SK-N-SH (cell line): ENCODE data around the gene ADD3. TPM values are rescaled to one million over a fixed set of nuclear protein-coding genes. Genes with fewer than 3 reads are reported as not detected.

Experiments used
- CTCF ChIA-PET: fragments of 300-600, 350-600 bp; formaldehyde crosslinking; extraction: SDS; loops from one replicate; lab custom pipeline; 2021; lab: Yijun Ruan, JAX
- POLR2A ChIA-PET: fragments of 350-600 bp; sonication (Branson Sonifier 250); formaldehyde crosslinking; extraction: SDS; loops from one replicate; lab custom pipeline; 2020; ENCODE audit warnings: antibody characterized with exemption, inconsistent platforms; lab: Yijun Ruan, JAX
- DNase-seq: peaks from one replicate; pipeline ENCODE4 v3.0.0; 2012
- H2AFZ ChIP-seq: fragments of 200-600 bp; sonication (generic); 2 replicates; pipeline ENCODE4 v1.8.1; 2016; ENCODE audit warnings: antibody characterized with exemption, mild to moderate bottlenecking, low read depth
- H3F3A ChIP-seq: fragments of 200-600 bp; sonication (generic); replicated peaks from 2 replicates; pipeline ENCODE3; 2016; ENCODE audit warnings: antibody characterized with exemption, mild to moderate bottlenecking; ENCODE audit not compliant: insufficient read depth
- H3K27ac ChIP-seq, 2 experiments: fragments of 200-500 bp in 1 of 2; fragments of 200-600 bp in 1 of 2; sonication (Bioruptor generic) in 1 of 2; sonication (generic), shearing (Covaris generic) in 1 of 2; 2 replicates each; pipeline versions ENCODE4 v1.5.1 to v1.6.1; 2014 to 2016; ENCODE audit warnings: low read depth in 2 of 2, inconsistent platforms in 1 of 2, low read length in 1 of 2, mild to moderate bottlenecking in 1 of 2, mixed read lengths in 1 of 2
- H3K27me3 ChIP-seq: fragments of 200-600 bp; sonication (generic), shearing (Covaris generic); 2 replicates; pipeline ENCODE4 v1.6.1; 2016; ENCODE audit warnings: mixed run types; ENCODE audit not compliant: insufficient read depth
- H3K36me3 ChIP-seq, 2 experiments: fragments of 200-500 bp in 1 of 2; fragments of 200-600 bp in 1 of 2; sonication (Bioruptor generic) in 1 of 2; sonication (generic) in 1 of 2; replicated peaks in 1 of 2; 2 replicates each; pipeline versions ENCODE3 to v1.5.1; 2014 to 2016; ENCODE audit warnings: low read length in 1 of 2, mild to moderate bottlenecking in 1 of 2; ENCODE audit not compliant: insufficient read depth in 2 of 2, control insufficient read depth in 1 of 2
- H3K4me1 ChIP-seq, 2 experiments: fragments of 200-500 bp in 1 of 2; fragments of 200-600 bp in 1 of 2; sonication (Bioruptor generic) in 1 of 2; sonication (generic), shearing (Covaris generic) in 1 of 2; 2 replicates each; pipeline versions ENCODE4 v1.5.1 to v1.6.1; 2014 to 2016; ENCODE audit warnings: low read depth in 1 of 2, low read length in 1 of 2, mixed run types in 1 of 2; ENCODE audit not compliant: insufficient read depth in 2 of 2, control insufficient read depth in 1 of 2
- H3K4me2 ChIP-seq: fragments of 200-600 bp; sonication (generic), shearing (Covaris generic); 2 replicates; pipeline ENCODE4 v1.6.1; 2017; ENCODE audit warnings: mixed run types
- H3K4me3 ChIP-seq, 2 experiments: fragments of 200-500 bp in 1 of 2; fragments of 200-600 bp in 1 of 2; sonication (Bioruptor generic) in 1 of 2; sonication (generic), shearing (Covaris generic) in 1 of 2; 2 replicates each; pipeline versions ENCODE4 v1.5.1 to v1.8.1; 2014 to 2016; ENCODE audit warnings: low read depth in 2 of 2, inconsistent platforms in 1 of 2, low read length in 1 of 2, mild to moderate bottlenecking in 1 of 2, mixed read lengths in 1 of 2, moderate library complexity in 1 of 2
- H3K79me2 ChIP-seq: fragments of 200-600 bp; sonication (generic); 2 replicates; pipeline ENCODE4 v1.8.1; 2017; ENCODE audit warnings: mild to moderate bottlenecking; ENCODE audit not compliant: insufficient read depth
- H3K9ac ChIP-seq: fragments of 200-600 bp; sonication (generic); 2 replicates; pipeline ENCODE4 v1.6.1; 2017; ENCODE audit warnings: mixed run types
- H3K9me2 ChIP-seq: fragments of 200-600 bp; sonication (generic); 2 replicates; pipeline ENCODE4 v1.6.1; 2017; ENCODE audit warnings: mixed run types
- H3K9me3 ChIP-seq: fragments of 200-600 bp; sonication (generic); 2 replicates; pipeline ENCODE4 v1.6.1; 2017; ENCODE audit warnings: mixed run types, mild to moderate bottlenecking, moderate library complexity
- H4K20me1 ChIP-seq: fragments of 200-600 bp; sonication (generic); 2 replicates; pipeline ENCODE4 v1.6.1; 2017; ENCODE audit warnings: mild to moderate bottlenecking, mixed run types; ENCODE audit not compliant: insufficient read depth
- CHD2 ChIP-seq: fragments of 150-350 bp; IDR thresholded peaks from 2 replicates; pipeline ENCODE4 v1.6.1; 2018; ENCODE audit warnings: low read length; ENCODE audit not compliant: partially characterized antibody
- EZH2phosphoT487 ChIP-seq: fragments of 200-600 bp; sonication (generic); IDR thresholded peaks from 2 replicates; pipeline ENCODE4 v1.6.1; 2017; ENCODE audit warnings: low read depth, mixed run types, mild to moderate bottlenecking, antibody characterized with exemption, moderate library complexity, borderline replicate concordance
- FOSL2 ChIP-seq: IDR thresholded peaks from 2 replicates; pipeline ENCODE4 v1.4.0; 2012; ENCODE audit warnings: low read depth, mild to moderate bottlenecking, moderate library complexity, borderline replicate concordance
- GATA2 ChIP-seq: sonication (generic); formaldehyde crosslinking; IDR thresholded peaks from 2 replicates; pipeline ENCODE4 v1.5.0; 2020; ENCODE audit warnings: mild to moderate bottlenecking, missing genetic modification reagents
- MAX ChIP-seq: IDR thresholded peaks from 2 replicates; pipeline ENCODE4 v1.4.0; 2012; ENCODE audit warnings: low read depth
- REST ChIP-seq: IDR thresholded peaks from 2 replicates; pipeline ENCODE4 v1.6.1; 2012; ENCODE audit warnings: mild to moderate bottlenecking, low read depth, low read length, moderate library complexity
- SIN3A ChIP-seq: IDR thresholded peaks from 2 replicates; pipeline ENCODE4 v1.6.1; 2012; ENCODE audit warnings: low read depth, mild to moderate bottlenecking, low read length, moderate library complexity, borderline replicate concordance
- SMC3 ChIP-seq: IDR thresholded peaks from 2 replicates; pipeline ENCODE4 v1.6.1; 2012; ENCODE audit warnings: low read depth, low read length, improper control_type of control experiment
- TAF1 ChIP-seq: IDR thresholded peaks from 2 replicates; pipeline ENCODE4 v1.6.1; 2012; ENCODE audit warnings: low read depth, mild to moderate bottlenecking, low read length, moderate library complexity, borderline replicate concordance
- TEAD4 ChIP-seq: IDR thresholded peaks from 2 replicates; pipeline ENCODE4 v1.4.0; 2012; ENCODE audit warnings: mild to moderate bottlenecking, borderline replicate concordance; ENCODE audit not compliant: insufficient read depth
- YY1 ChIP-seq: IDR thresholded peaks from 2 replicates; pipeline ENCODE4 v1.4.0; 2012; ENCODE audit warnings: low read depth, mild to moderate bottlenecking
- WGBS: methylation state at CpG from one replicate; pipeline ENCODE4 v1.1.6; 2017; ENCODE audit warnings: low lambda C conversion rate; 5-methylcytosine and 5-hydroxymethylcytosine counted together
- polyA plus RNA-seq, 3 experiments: library from polyadenylated mRNA; depleted of rRNA; stranded (reverse); fragments of >200 nt; gene quantifications; 2 replicates each; pipeline ENCODE4 v1.2.3, GENCODE V29; 2012
- TF ChIP-seq, protein P1 (sequence below): IDR thresholded peaks from 2 replicates; pipeline ENCODE4 v1.4.0; 2012; ENCODE audit warnings: low read depth, borderline replicate concordance
- TF ChIP-seq, protein P2 (sequence below): IDR thresholded peaks from 2 replicates; pipeline ENCODE4 v1.4.0; 2012; ENCODE audit warnings: low read depth, borderline replicate concordance

The ADD3 gene
- polyA plus RNA-seq, 1 of the 3 experiments (the other 2 are of a cell fraction) = 27.6 TPM

GRCh38 chr10:110168601-110169481 lies 161.1 kb downstream of the ADD3 start:
- H3K79me2 ChIP-seq = no peaks in the 10 kb centered on the region
- H3K9me2 ChIP-seq = no peaks in the 10 kb centered on the region
- no peak overlapping the region for H3K4me3 ChIP-seq
- H4K20me1 ChIP-seq = no peaks in the 10 kb centered on the region
- no peaks in the 10 kb centered on the region for H3K9me3 ChIP-seq
- TF ChIP-seq FOSL2 (no peak), GATA2 (CRISPR knock-in tag) (no peak), EZH2phosphoT487 (no peak), MAX (no peak), TAF1 (no peak), SMC3 (no peak), YY1 (no peak), TEAD4 (no peak), SIN3A (no peak), REST (no peak), CHD2 (no peak)
- TF ChIP-seq, protein P1, sequence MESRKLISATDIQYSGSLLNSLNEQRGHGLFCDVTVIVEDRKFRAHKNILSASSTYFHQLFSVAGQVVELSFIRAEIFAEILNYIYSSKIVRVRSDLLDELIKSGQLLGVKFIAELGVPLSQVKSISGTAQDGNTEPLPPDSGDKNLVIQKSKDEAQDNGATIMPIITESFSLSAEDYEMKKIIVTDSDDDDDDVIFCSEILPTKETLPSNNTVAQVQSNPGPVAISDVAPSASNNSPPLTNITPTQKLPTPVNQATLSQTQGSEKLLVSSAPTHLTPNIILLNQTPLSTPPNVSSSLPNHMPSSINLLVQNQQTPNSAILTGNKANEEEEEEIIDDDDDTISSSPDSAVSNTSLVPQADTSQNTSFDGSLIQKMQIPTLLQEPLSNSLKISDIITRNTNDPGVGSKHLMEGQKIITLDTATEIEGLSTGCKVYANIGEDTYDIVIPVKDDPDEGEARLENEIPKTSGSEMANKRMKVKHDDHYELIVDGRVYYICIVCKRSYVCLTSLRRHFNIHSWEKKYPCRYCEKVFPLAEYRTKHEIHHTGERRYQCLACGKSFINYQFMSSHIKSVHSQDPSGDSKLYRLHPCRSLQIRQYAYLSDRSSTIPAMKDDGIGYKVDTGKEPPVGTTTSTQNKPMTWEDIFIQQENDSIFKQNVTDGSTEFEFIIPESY = no peak
- TF ChIP-seq, protein P2, sequence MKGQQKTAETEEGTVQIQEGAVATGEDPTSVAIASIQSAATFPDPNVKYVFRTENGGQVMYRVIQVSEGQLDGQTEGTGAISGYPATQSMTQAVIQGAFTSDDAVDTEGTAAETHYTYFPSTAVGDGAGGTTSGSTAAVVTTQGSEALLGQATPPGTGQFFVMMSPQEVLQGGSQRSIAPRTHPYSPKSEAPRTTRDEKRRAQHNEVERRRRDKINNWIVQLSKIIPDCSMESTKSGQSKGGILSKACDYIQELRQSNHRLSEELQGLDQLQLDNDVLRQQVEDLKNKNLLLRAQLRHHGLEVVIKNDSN = no peak
- TF ChIP-seq, all 33 proteins: peak for 0
- H3K27me3 ChIP-seq = peaks cover 27% of the 10 kb centered on the region; the same call in 1 of the 2 replicates
- CTCF ChIA-PET = interaction anchor here (1.0 to 1.5 kb wide), 3 partner anchors 22 to 285 kb away, joined by 3 to 4 read pairs (median 4); no protein-coding TSS in a partner anchor
- H3K4me2 ChIP-seq = no peak overlapping the region
- POLR2A ChIA-PET = no interaction called here
- no peaks in the 10 kb centered on the region for H3F3A ChIP-seq
- 63% methylated on average over 9 of the region's 10 CpGs for WGBS
- no peaks in the 10 kb centered on the region for H3K4me1 ChIP-seq
- DNase-seq = no peak
- H3K36me3 ChIP-seq = no peaks in the 10 kb centered on the region
- H3K9ac ChIP-seq = no peak overlapping the region
- H2AFZ ChIP-seq = no peak overlapping the region
- no peak overlapping the region for H3K27ac ChIP-seq
